ENCODE results near the gene TACO1. TPM values are rescaled to one million over a fixed set of nuclear protein-coding genes. Genes with fewer than 3 reads are reported as not detected.

Gene TACO1
- total RNA-seq, 2 donors from 2014 or later, result 11.1 to 11.4 TPM

- TF ChIP-seq CTCF (IDR thresholded peaks at IDR 0.05), result no peak
- Histone ChIP-seq H3K36me3 (peaks cover 47% of the 10 kb centered on the region), H3K4me1 (ENCODE audit: control insufficient read depth in 1 of 2, low read depth in 2 of 2) (no peaks in the 10 kb centered on the region), H3K27me3 (replicated peaks; ENCODE audit: insufficient read depth) (no peaks in the 10 kb centered on the region), H3K27ac (no peak overlapping the region), H3K4me3 (no peak overlapping the region), H3K9me3 (no peaks in the 10 kb centered on the region)
- ATAC-seq (ENCODE audit: insufficient number of reproducible peaks, low FRiP score, low read depth) (no peak), DNase-seq (ENCODE audit: low spot score) (no peak)
Measured at GRCh38 chr17:63587770-63588169, 12.9 kb upstream of the TACO1 start.

- no peak for TF ChIP-seq CTCF (IDR thresholded peaks at IDR 0.05)
- peaks cover 37% of the 10 kb centered on the region for H3K36me3 ChIP-seq
- H3K4me3 ChIP-seq, result no peak overlapping the region
- no peak for ATAC-seq (ENCODE audit: insufficient number of reproducible peaks, low FRiP score, low read depth)
- H3K4me1 ChIP-seq (ENCODE audit: control insufficient read depth in 1 of 2, low read depth in 2 of 2), result no peaks in the 10 kb centered on the region
- no peaks in the 10 kb centered on the region for H3K27me3 ChIP-seq (replicated peaks; ENCODE audit: insufficient read depth)
- no peaks in the 10 kb centered on the region for H3K9me3 ChIP-seq
- no peak overlapping the region for H3K27ac ChIP-seq
- DNase-seq (ENCODE audit: low spot score), result no peak
Measured at GRCh38 chr17:63588797-63589196, 11.9 kb upstream of the TACO1 start.

- H3K36me3 ChIP-seq, result peaks cover 29% of the 10 kb centered on the region
- no peaks in the 10 kb centered on the region for H3K9me3 ChIP-seq
Measured at GRCh38 chr17:63589646-63590045, 11.0 kb upstream of the TACO1 start.

GRCh38 chr17:63592797-63593196 lies 7.9 kb upstream of the TACO1 start:
- ATAC-seq (ENCODE audit: insufficient number of reproducible peaks, low FRiP score, low read depth) (no peak), DNase-seq (ENCODE audit: low spot score) (no peak)
- H3K9me3 ChIP-seq, result no peaks in the 10 kb centered on the region
- H3K27me3 ChIP-seq (replicated peaks; ENCODE audit: insufficient read depth), result no peaks in the 10 kb centered on the region
- H3K4me1 ChIP-seq (ENCODE audit: control insufficient read depth in 1 of 2, low read depth in 2 of 2), result no peaks in the 10 kb centered on the region
- peaks cover 30% of the 10 kb centered on the region for H3K36me3 ChIP-seq
- no peak for TF ChIP-seq CTCF (IDR thresholded peaks at IDR 0.05)
- H3K4me3 ChIP-seq, result no peak overlapping the region
- H3K27ac ChIP-seq, result no peak overlapping the region

More at GRCh38 chr17:63589646-63590045, 11.0 kb upstream of the TACO1 start:
- no peak overlapping the region for H3K27ac ChIP-seq
- no peak for TF ChIP-seq CTCF (IDR thresholded peaks at IDR 0.05)
- no peak overlapping the region for H3K4me3 ChIP-seq
- no peak for ATAC-seq (ENCODE audit: insufficient number of reproducible peaks, low FRiP score, low read depth)
- DNase-seq (ENCODE audit: low spot score), result no peak
- no peaks in the 10 kb centered on the region for H3K27me3 ChIP-seq (replicated peaks; ENCODE audit: insufficient read depth)
- H3K4me1 ChIP-seq (ENCODE audit: control insufficient read depth in 1 of 2, low read depth in 2 of 2), result no peaks in the 10 kb centered on the region

- H3K9me3 ChIP-seq, result no peaks in the 10 kb centered on the region
- DNase-seq (ENCODE audit: low spot score) (no peak), ATAC-seq (ENCODE audit: insufficient number of reproducible peaks, low FRiP score, low read depth) (no peak)
- peaks cover 3 to 4% of the 10 kb centered on the region in 2 donors for H3K4me1 ChIP-seq (ENCODE audit: control insufficient read depth in 1 of 2, low read depth in 2 of 2)
- no peaks in the 10 kb centered on the region for H3K27me3 ChIP-seq (replicated peaks; ENCODE audit: insufficient read depth)
- H3K36me3 ChIP-seq, result peaks cover 13% of the 10 kb centered on the region
- no peak for TF ChIP-seq CTCF (IDR thresholded peaks at IDR 0.05)
- H3K27ac ChIP-seq, result no peak overlapping the region
- no peak overlapping the region for H3K4me3 ChIP-seq
Measured at GRCh38 chr17:63595132-63595531, 5.6 kb upstream of the TACO1 start.
